ENCODE results near the gene C4orf33. TPM values are rescaled to one million over a fixed set of nuclear protein-coding genes. Genes with fewer than 3 reads are reported as not detected.

The C4orf33 gene
- total and polyA plus RNA-seq, 9 of the 15 experiments (the other 6 are each of a cell fraction or from before 2014, with no cell fraction given): 16.7 to 42.0 (median 27.5) TPM

DNA sequence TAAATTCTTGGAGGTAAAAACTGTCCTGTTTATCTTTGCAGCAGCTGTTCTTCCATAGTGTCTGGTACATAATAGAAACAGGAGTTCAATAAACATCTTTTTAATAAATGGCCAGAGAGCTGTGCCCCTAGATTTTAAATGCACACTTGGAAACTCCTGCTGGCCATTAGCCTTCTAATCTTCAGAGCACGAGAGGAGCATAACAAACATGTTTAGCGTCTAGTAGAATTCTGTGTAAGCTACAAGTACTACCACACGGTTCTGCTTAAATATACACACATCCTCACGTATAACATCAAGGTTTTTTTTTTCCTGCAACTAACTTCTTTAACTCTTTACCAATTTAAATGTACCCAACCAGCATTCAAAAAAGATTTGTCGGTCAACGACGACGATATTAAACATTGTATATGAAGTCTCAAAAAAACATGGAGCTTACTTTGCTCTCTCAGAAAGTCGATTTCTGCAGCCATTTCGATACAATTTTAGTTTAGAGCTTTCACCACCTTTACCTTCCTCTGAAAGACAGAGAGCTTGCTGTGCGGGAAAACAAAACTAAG is 3.2 kb upstream of the C4orf33 start:
- FAIRE-seq: peak; percentile 6
- Histone ChIP-seq H3K9me1 (ENCODE audit: control insufficient read depth, insufficient read depth, low read length) (no peaks in the 10 kb centered on the region), H3K4me3 (peak overlapping the region; percentile 68), H3K27ac (ENCODE audit: extremely low read depth, low read depth, low read length) (peak overlapping the region; percentile 93), H3K4me1 (replicated peaks in 1 of 2; ENCODE audit: control insufficient read depth in 2 of 2, insufficient read depth in 2 of 2, low read length in 2 of 2) (peaks cover 0 to 2% of the 10 kb centered on the region in 2 experiments; a peak in 3 of 5 replicates), H3K79me2 (ENCODE audit: control insufficient read depth, insufficient read depth, low read length) (peaks cover 89% of the 10 kb centered on the region), H4K20me1 (replicated peaks; ENCODE audit: control insufficient read depth, insufficient read depth, low read length) (peaks cover 13% of the 10 kb centered on the region; the same call in 1 of the 2 replicates), H3K9ac (ENCODE audit: insufficient read depth in 1 of 2, low read depth in 2 of 2, low read length in 2 of 2) (peak overlapping the region; percentile 85 to 96), H3K4me2 (ENCODE audit: insufficient read depth, low read length) (peak overlapping the region; percentile 83), H2AFZ (ENCODE audit: low read depth, low read length) (peak overlapping the region; percentile 90), H3K36me3 (ENCODE audit: control insufficient read depth, insufficient read depth, low read length) (no peaks in the 10 kb centered on the region), H3K9me3 (replicated peaks; ENCODE audit: control insufficient read depth, insufficient read depth, low read depth, low read length) (no peaks in the 10 kb centered on the region), H3K27me3 (ENCODE audit: control insufficient read depth in 2 of 2, insufficient read depth in 2 of 2, low read length in 2 of 2) (no peaks in the 10 kb centered on the region)
- ATAC-seq: 0 out of 3 replicates have a peak, but pooled peaks have one; percentile 6
- TSS peak; percentile 56 for BruUV-seq (replicated peaks)
- CTCF ChIA-PET (ENCODE audit: low intra/inter-chr PET ratio): no interaction called here
- POLR2A ChIA-PET: interaction anchor here (0.6 to 1.5 kb wide), 6 partner anchors 9 to 52 kb away, joined by 3 to 6 read pairs (median 4); no protein-coding TSS in a partner anchor
- WGBS (ENCODE audit: insufficient coverage, low coverage, missing lambda C conversion rate): 0% methylated on average over 11 of the region's 11 CpGs
- intact Hi-C loops (cut with micrococcal nuclease) (loop anchor here (1.0 to 10.0 kb wide), 3 partner anchors 53 to 518 kb away; no protein-coding TSS in a partner anchor), in situ Hi-C loops (cut with MboI) (no loop called here)
- TF ChIP-seq, protein P1, sequence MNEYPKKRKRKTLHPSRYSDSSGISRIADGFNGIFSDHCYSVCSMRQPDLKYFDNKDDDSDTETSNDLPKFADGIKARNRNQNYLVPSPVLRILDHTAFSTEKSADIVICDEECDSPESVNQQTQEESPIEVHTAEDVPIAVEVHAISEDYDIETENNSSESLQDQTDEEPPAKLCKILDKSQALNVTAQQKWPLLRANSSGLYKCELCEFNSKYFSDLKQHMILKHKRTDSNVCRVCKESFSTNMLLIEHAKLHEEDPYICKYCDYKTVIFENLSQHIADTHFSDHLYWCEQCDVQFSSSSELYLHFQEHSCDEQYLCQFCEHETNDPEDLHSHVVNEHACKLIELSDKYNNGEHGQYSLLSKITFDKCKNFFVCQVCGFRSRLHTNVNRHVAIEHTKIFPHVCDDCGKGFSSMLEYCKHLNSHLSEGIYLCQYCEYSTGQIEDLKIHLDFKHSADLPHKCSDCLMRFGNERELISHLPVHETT (CRISPR knock-in tag; conservative IDR thresholded peaks at IDR 0.05 in 1 of 2, IDR thresholded peaks at IDR 0.05 in 1 of 2): peak in 1 of 2 experiments; percentile 61; a peak in 1 of 4 replicates
- TF ChIP-seq BHLHE40 (IDR thresholded peaks at IDR 0.05; ENCODE audit: low read length) (0 out of 2 replicates have a peak, but pooled peaks have one; percentile 1), KAT7 (CRISPR knock-in tag; IDR thresholded peaks at IDR 0.05; ENCODE audit: borderline replicate concordance) (0 out of 2 replicates have a peak, but pooled peaks have one; percentile 2), CHCHD3 (CRISPR knock-in tag; IDR thresholded peaks at IDR 0.05) (no peak)
- TF ChIP-seq, protein P2, sequence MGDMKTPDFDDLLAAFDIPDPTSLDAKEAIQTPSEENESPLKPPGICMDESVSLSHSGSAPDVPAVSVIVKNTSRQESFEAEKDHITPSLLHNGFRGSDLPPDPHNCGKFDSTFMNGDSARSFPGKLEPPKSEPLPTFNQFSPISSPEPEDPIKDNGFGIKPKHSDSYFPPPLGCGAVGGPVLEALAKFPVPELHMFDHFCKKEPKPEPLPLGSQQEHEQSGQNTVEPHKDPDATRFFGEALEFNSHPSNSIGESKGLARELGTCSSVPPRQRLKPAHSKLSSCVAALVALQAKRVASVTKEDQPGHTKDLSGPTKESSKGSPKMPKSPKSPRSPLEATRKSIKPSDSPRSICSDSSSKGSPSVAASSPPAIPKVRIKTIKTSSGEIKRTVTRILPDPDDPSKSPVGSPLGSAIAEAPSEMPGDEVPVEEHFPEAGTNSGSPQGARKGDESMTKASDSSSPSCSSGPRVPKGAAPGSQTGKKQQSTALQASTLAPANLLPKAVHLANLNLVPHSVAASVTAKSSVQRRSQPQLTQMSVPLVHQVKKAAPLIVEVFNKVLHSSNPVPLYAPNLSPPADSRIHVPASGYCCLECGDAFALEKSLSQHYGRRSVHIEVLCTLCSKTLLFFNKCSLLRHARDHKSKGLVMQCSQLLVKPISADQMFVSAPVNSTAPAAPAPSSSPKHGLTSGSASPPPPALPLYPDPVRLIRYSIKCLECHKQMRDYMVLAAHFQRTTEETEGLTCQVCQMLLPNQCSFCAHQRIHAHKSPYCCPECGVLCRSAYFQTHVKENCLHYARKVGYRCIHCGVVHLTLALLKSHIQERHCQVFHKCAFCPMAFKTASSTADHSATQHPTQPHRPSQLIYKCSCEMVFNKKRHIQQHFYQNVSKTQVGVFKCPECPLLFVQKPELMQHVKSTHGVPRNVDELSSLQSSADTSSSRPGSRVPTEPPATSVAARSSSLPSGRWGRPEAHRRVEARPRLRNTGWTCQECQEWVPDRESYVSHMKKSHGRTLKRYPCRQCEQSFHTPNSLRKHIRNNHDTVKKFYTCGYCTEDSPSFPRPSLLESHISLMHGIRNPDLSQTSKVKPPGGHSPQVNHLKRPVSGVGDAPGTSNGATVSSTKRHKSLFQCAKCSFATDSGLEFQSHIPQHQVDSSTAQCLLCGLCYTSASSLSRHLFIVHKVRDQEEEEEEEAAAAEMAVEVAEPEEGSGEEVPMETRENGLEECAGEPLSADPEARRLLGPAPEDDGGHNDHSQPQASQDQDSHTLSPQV (IDR thresholded peaks at IDR 0.05): peak; percentile 41; the same call in 1 of the 2 replicates
- peak in 1 of 4 experiments; percentile 22 for DNase-seq (ENCODE audit: extremely low read depth in 1 of 4, low spot score in 3 of 4)

All from K562 (cell line).